Posterior cingulate gyrus (tissue), 11 donors: ENCODE results near the gene NIPAL3.
"Not testable (repeated sequence)": the region's sequence is repeated elsewhere in the genome, so short reads cannot be mapped to it uniquely, and the experiment has no call there.

ENCODE experiments used
- DNase-seq, 10 donors: peaks; one replicate each; pipeline versions ENCODE4 v3.0.0 to v3.0.0-alpha.2; 2020 to 2021; ENCODE audit warnings: mixed read lengths in 3 of 10
- intact Hi-C: fragments of 100-400 bp; cut with DNase I; formaldehyde crosslinking; loops from one replicate; pipeline ENCODE4 v1.15.1; 2023

NIPAL3 gene

DNA sequence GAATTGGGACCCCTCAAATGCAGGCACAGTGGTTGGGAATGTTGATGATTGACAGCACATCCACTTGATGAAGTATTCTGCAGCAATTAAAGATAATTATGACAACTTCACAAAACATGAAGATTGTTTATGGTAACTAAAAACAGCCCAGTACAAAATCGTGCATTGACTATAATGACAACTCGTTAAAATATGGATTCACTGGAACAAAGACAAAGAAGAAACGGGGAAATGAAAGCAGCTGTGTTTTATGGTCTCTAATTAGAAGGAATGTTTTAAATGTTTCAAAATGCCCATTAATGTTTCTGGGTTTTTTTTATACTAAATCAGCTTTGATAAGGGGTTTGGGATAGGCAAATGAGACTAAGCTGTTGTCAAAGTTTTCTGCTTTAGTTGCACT is 36.1 kb downstream of the NIPAL3 start:
- no peak for DNase-seq
- intact Hi-C loops: no loop called here

DNA sequence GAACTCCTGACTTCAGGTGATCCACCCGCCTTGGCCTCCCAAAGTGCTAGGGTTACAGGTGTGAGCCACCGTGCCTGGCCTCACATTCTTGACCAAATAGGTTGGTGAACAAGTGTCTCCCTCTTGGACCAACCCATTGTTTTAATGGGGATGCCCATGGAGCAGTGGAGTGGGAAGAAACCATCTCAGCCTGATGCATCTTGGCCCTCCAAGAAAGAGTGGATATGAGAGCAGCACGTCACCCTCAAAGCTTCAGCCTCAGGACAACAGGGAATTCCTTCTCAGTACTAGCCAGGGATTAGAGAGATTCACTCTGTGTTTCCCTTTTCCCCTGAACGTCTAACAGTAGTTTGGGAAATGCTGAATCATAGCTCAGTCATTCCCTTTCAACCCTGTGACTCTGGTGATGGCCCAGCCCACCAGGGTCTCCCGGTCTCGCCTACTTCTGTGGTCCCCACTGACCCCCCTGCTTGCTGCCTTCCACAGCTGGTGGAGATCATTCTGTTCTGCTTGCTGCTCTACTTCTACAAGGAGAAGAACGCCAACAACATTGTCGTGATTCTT is 37.4 kb downstream of the NIPAL3 start:
- DNase-seq: no peak
- intact Hi-C loops: no loop called here

DNA sequence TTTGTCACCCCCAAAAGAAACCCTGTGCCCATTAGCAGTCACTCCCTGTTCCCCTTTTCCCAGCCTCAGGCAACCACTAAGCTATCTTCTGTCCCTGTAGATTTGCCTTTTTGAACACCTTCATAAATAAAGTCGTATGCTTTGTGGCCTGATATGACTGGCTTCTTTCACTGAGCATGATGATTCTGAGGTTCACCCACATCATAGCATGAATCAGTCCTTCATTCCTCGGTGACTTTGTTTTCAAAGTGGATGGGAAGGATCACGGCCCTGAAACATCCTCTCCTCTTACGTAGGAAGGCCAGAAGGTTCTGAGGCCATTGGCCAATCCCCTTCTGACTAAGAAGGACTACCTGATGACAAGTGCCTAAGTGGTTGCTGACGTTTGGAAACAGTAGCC is 39.1 kb downstream of the NIPAL3 start:
- intact Hi-C loops: no loop called here
- no peak for DNase-seq

DNA sequence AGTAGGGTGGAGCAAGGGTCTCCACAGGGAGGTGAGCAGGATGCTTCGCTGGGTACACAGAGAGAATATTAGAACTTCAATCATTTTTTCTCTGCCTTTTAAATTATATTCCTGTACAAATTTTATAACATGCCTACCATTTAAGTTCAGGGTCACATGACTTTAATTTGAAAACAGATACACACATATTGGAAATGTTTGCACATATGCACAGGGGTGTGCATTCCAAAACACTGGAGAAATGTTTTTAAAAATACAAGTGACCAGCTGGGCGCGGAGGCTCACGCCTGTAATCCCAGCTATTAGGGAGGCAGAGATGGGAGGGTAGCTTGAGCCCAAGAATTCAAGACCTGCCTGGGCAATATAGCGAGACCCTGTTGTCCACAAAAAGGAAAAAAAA is 39.7 kb downstream of the NIPAL3 start:
- intact Hi-C loops: no loop called here

DNA sequence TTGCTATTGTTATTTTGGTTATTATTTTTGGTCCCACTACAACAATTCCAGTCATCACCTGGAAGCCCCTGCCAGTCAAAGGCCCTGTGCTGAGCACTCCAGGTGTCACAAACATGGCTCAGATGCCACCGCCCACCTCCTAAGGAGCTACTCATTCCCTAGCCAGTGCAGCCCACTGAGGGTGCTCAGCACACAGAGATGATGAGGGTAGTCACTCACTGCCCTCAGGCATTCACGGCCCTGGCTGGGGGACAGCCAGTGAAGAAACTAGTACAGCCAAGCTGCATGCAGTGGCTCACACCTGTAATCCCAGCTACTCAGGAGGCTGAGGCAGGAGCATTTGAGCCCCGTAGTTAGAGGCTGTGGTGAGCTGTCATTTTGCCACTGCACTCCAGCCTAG is 42.3 kb downstream of the NIPAL3 start:
- intact Hi-C loops: no loop called here
- no peak for DNase-seq

More for the DNA sequence above, 39.7 kb downstream of the NIPAL3 start:
- no peak for DNase-seq

DNA sequence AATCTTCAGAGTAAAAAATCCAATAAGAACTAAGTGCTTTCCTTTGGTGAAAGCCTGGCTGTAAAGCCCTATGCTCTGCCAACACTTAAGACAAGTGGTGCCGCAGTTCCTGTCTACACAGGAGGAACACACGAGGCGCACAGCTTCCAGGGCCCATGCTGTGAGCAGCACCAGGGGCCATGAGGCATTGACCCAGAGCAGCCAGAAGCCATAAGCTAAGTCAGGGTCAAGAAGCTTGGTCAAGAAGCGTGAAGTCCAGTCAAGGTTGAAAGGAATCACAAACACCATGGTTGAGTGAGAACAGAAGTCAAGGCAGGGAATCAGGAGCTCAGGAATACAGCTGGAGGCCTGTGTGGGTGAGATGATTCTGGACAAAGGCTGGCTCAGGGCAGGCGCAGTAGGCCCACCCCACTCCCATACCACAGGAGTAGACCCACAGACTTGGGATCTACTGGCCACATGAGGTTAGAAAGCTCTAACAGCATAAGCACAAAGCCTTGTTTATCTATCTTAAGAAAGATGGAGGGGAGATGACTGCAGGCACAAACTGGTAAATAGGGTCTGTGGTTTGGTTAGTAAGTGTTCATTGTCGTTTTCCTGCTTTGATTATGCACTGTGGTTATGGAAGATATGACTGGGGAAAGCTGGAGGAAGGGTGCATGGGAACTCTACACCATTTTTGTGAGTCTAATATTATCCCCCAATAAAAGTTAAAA is 44.1 kb downstream of the NIPAL3 start:
- intact Hi-C loops: no loop called here

DNA sequence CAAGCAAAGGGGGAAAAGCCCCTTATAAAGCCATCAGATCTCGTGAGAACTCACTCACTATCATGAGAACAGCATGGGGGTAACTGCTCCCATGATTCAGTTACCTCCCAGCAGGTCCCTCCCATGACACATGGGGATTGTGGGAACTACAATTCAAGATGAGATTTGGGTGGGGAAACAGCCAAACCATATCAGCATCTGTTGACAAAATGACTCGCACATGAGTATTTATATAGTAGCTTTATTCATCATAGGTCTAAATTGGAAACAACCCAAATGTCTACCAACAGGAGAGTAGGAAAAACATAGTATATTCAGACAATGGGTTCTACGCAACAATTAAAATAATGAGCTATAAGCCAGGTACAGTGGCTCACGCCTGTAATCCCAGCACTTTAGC is 46.5 kb downstream of the NIPAL3 start:
- intact Hi-C loops, DNase-seq: not testable (repeated sequence)

More for the DNA sequence above, 44.1 kb downstream of the NIPAL3 start:
- DNase-seq: no peak

DNA sequence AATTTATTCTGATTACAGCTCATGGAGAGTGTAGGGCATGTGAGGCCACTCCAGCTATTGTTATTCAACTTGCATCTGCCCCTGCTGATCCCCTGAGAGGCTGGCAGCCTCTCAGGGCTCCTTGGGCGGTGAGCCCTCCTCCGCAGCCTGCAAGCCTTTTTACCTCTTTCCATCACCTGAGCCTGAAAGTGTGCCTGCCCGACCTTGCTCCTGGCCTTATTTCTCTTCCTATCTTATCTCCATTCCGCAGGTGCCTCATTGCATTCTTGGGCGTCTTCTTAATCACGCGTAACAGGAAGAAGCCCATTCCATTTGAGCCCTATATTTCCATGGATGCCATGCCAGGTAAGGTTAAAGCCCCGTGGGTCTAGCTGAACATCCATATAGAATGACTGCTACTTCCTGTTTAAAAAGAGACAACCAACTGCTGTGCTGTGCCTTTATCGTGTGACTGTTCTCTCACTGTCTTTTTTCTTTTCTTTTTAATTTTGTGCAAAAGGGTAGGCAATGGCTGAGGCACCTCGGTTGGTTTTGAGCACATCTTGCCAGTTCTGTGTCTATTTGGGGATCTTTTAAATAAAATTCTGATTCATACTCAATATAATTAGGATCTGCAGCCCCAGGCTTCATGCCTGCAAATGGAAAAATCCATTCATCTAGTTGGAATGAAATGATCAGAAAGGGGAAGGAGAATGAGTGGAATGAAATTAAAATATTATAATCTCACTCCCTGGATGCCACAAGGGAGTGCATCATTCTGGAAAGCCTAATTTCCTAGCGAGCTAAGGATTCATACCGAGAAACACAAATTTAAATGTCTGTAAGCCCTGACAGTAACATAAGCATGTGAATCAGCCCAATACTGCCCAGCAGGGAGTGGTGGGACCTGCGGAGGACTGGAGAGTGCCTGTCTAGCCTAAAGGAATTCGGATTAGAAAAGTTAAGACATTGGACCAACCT is 48.5 kb downstream of the NIPAL3 start:
- peak in 1 of 10 donors; percentile 43 for DNase-seq
- intact Hi-C loops: no loop called here

DNA sequence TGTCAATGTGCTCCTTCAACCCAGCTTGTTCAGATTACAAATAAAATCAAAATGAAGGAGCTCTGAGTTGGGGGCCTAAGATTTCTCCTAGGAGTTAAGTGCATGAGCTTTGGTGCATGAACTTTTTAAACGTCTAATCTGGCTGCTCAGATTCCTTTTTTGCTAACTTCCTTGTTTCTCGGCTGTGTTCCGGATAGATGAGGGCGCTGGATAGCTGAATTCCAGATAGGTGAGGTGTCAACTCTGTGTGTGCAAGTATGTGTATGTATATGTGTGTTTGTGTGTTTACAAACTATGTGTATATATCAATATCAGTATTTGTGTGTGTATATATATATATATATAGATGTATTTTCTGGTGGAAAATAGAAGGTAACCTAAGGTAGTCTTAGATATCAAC is 49.5 kb downstream of the NIPAL3 start:
- no peak for DNase-seq
- intact Hi-C loops: no loop called here

DNA sequence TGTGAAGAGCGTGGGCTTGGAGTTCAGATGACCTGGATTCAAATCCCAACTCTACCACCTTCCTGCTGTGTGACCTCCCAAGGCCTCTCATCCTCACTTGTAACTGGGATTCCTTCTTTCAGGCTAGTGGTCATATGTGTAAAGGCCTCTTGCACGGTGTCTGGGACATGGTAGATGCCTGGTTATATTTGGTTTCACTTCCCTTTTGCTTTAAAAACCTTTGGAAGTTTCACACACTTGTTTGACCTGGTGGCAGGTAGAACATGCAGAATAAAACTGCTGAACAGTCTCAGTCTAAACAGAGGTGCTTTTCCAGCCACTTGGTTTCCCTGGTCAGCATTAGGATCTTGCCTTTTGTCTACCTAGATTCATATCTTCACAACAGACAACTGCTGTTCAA is 50.0 kb downstream of the NIPAL3 start:
- no peak for DNase-seq
- intact Hi-C loops: no loop called here

DNA sequence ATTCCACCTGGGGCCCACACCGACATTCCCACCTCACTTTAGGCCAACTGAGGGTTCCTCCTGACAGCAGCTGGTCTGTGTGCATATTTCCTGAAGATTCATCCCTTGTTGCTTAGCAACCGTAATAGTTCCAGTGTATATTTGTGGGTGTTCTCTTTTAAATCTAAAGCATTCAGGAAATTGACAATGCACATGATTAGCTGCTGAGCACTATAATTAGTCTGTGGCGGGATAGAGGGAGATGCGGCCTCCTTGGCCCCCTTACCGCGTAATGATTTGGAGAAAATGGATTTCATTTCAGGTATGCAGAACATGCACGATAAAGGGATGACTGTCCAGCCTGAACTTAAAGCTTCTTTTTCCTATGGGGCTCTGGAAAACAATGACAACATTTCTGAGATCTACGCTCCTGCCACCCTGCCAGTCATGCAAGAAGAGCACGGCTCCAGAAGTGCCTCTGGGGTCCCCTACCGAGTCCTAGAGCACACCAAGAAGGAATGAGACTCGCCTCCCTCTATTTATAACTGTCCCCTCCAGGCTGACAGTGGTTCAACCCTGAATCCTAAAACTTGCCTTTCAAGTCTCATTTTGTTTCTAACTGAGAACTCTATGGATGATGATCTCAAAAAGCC is 53.2 kb downstream of the NIPAL3 start:
- no peak for DNase-seq
- intact Hi-C loops: no loop called here

DNA sequence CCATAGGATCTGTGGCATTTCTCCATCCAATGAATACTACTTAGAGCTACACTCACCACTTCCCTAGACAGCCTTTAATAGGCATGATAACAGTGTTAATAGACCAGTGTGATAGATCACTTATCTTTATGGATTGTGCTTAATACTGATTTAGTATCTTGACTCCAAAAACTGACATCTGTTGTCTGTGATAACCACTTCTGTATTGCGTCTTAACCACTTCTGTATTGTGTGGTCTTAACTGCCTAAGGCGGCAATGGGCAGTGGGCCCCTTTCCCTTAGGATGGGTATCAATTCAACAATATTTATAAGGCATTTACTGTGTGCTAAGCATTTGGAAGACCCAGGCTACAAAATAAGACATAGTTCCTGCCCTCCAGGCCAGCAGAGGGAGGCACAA is 55.0 kb downstream of the NIPAL3 start:
- intact Hi-C loops: no loop called here

DNA sequence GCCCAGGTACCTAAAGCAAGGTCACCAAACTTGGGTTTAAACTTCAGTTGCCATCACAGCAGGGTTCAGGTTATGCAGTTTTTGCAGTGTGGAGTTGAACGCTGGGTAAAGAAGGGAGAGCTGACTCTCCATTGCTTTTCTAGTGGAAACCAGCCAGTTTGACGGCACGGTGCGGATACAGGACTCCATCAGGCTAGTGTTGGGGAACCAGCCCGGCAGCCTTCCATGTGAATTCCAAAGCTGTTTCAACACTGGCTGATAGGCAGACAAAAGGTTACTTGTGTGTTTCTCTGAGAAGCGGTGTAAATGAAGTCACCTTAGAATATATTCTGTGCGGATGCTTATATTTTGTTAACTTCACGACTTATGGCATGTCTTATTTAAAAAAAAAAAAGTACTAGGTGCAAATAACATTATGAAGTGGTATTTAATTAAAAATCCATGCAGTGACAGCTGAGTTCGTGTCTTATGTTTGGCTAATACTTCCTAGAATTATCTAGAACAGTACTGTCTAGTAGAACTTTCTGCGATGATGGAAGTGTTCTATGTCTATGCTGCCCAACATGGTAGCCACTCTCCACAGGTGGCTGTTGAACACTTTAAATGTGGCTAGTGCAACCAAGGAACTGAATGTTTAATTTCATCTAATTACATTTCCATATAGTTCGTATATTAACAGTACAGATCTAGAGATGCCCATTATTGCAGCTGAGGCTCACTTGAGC is 57.1 kb downstream of the NIPAL3 start:
- intact Hi-C loops: no loop called here
- DNase-seq: no peak

More for the DNA sequence above, 55.0 kb downstream of the NIPAL3 start:
- no peak for DNase-seq

DNA sequence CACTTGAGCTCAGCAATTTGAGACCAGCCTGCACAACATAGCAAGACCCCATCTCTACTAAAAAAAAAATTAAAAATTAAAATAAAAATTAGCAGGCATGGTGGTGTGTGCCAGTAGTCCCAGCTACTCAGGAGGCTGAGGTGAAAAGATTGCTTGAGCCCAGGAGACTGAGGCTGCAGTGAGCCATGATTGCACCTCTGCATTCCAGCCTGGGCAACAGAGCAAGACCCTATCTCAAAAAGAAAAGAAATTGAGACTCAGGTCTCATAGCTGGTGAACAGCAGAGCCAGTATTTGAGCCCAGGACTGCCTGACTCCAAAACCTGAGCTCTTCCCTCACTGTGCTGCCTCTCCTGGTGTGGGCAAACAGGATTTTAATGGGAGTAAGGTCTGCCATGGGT is 58.6 kb downstream of the NIPAL3 start:
- intact Hi-C loops: no loop called here
- no peak for DNase-seq

DNA sequence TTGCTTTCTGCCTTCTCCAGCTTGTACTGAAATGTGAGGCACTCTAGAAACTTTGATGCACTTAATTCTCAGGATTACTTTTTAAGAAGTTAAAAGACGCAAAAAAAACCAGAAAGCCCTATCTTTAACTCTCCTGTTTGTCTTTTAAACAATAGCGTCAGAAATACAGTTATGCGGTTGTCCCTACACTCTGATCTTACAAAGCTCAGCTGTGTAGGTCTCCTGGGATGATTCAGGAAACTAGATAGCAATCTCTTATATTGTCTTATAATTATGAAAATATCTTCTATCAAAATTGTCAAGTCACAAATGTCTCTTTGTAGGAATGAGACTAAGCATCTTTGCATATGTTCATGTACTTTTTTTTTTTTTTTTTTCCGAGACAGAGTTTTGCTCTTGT is 60.1 kb downstream of the NIPAL3 start:
- no peak for DNase-seq
- intact Hi-C loops: no loop called here

DNA sequence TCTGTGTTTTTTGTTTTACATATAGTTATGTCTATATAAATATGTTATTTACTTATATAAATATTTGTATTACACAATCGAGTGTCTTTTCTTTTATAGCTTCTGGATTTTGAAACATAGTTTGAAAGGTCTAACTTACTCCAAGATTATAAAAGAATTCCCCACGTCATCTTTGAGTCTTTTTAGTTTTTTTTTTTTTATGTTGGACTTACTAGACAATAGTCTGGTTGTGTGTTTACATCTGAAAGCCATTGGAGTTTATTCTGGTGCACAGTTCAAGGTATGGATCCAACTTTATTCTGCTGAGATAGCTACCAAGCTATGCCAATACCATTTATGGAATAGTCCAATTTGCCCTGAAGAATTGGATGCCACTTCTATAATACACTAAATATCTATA is 61.0 kb downstream of the NIPAL3 start:
- DNase-seq: no peak
- intact Hi-C loops: no loop called here

DNA sequence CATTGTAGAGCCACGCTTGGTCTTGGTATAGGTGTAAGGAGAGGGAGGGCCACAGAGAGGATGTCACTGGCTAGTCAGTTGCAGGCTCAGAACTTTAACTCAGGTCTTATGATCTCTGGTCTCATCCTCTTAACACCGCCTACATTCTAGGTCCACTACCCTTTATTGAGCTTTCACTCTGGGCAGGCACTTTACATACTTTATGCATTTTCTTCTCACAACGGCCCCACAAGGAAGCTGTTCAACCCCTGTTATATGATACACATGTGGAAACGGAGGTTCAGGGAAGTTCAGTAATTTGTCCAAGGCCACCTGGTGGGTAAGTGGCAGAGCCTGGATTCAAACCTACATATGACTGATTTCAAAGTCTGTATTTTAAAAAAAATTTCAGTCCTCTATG is 61.7 kb downstream of the NIPAL3 start:
- no peak for DNase-seq
- intact Hi-C loops: no loop called here

DNA sequence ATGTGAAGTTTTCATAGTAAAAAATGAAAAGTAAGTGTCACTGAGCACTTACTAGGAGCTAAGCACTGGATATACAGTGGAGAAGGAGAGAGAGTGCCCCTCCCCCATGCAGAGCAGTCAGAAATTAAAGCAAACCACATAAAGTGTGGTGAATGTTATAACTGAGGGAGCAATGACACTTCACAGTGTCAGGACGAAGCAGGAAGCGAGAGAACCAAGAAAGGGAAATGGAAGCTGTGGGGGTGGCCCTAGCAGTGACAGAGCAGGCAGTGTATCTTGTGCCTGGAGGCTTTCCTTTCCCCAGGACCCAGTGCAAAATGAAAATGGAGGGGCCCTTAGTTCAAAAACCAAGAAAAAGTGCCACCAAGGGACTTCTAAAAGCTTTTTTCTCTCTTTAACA is 65.5 kb downstream of the NIPAL3 start:
- intact Hi-C loops: no loop called here
- no peak for DNase-seq

DNA sequence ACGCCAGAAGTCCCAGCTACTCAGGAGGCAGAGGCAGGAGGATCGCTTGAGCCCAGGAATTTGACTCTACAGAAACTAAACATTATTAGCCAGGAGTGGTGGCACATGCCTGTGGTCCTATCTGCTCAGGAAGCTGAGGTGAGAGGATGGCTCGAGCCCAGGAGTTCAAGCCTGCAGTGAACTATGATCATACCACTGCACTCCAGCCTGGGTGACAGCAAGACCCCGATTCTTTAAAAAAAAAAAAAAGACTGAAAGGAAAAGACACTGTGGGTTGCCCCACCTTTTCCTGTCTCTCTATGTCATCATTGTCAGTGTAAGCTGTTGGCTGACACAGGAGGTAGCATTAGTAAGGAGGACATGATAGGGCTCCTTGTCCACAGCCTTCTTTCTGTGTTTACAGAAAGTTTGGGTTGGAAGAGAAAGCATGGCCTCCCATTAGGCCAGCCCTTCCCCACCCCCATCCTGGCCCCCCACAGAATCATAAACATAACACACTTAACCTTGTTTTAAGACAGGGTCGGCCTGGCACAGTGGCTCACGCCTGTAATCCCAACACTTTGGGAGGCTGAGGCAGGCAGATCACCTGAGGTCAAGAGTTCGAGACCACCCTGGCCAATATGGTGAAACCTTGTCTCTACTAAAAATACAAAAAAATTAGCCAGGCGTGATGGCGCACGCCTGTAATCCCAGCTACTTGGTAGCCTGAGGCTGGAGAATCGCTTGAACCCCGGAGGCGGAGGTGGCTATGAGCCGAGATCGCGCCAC is 66.4 kb downstream of the NIPAL3 start:
- DNase-seq: no peak
- intact Hi-C loops: no loop called here

DNA sequence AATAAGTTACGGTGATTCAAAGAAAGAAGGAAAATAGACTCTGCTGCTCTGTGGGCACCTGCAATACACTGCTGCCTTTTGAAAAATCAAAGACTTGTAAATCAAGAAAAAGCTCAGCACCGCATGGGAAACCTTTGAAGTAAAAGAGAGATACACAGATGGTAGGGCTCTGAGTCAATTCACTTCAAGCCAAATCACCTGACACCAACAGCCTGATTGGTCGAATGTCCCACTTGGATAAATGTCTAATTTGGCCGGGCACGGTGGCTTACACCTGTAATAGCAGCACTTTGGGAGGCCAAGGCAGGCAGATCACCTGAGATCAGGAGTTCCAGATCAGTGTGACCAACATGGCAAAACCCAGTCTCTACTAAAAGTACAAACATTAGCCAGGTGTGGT is 67.8 kb downstream of the NIPAL3 start:
- DNase-seq: no peak
- intact Hi-C loops: no loop called here
